ENCODE measurements around the gene KASH5. TPM values are rescaled to one million over a fixed set of nuclear protein-coding genes. Genes with fewer than 3 reads are reported as not detected.

The KASH5 gene
- total and polyA plus RNA-seq, 2 experiments from 2014 or later: 0.44 TPM; not detected in 1

- Histone ChIP-seq H3K4me1 (ENCODE audit: insufficient read depth) (peaks cover 30% of the 10 kb centered on the region), H3K4me2 (peak overlapping the region; percentile 33; the same call in 1 of the 2 replicates), H3F3A (replicated peaks; ENCODE audit: low read depth) (peaks cover 19% of the 10 kb centered on the region), H3K9me2 (ENCODE audit: insufficient read depth) (no peaks in the 10 kb centered on the region), H3K4me3 (no peak overlapping the region), H2AFZ (no peak overlapping the region), H3K79me2 (replicated peaks; ENCODE audit: insufficient read depth) (no peaks in the 10 kb centered on the region), H3K27me3 (ENCODE audit: insufficient read depth) (peaks cover 40% of the 10 kb centered on the region), H4K20me1 (replicated peaks; ENCODE audit: insufficient read depth) (peaks cover 4% of the 10 kb centered on the region; the same call in 1 of the 2 replicates), H3K27ac (ENCODE audit: low read depth) (no peak overlapping the region), H3K36me3 (ENCODE audit: insufficient read depth) (no peaks in the 10 kb centered on the region)
- Mint-ChIP-seq H3K36me3 (ENCODE audit: low read depth) (no peaks in the 10 kb centered on the region; the same call in 2 of the 3 replicates), H3K9me3 (peaks cover 3% of the 10 kb centered on the region), H3K27ac (no peak overlapping the region), H3K4me3 (peak overlapping the region; percentile 11; the same call in 1 of the 3 replicates), H3K27me3 (ENCODE audit: insufficient read depth, low read depth, poor library complexity) (peaks cover 50% of the 10 kb centered on the region), H3K4me1 (peaks cover 57% of the 10 kb centered on the region)
- DNase-seq (ENCODE audit: low spot score) (no peak), ATAC-seq (no peak)
- TF ChIP-seq CTCF (conservative IDR thresholded peaks at IDR 0.05; ENCODE audit: low read depth in 2 of 2) (no peak), ETS1 (IDR thresholded peaks at IDR 0.05) (no peak), NANOG (IDR thresholded peaks at IDR 0.05; ENCODE audit: borderline replicate concordance) (no peak), CREB1 (CRISPR knock-in tag; IDR thresholded peaks at IDR 0.05; ENCODE audit: low read depth) (no peak), JUNB (IDR thresholded peaks at IDR 0.05; ENCODE audit: unreplicated experiment) (no peak), EZH2phosphoT487 (IDR thresholded peaks at IDR 0.05; ENCODE audit: unreplicated experiment) (no peak), ZNF462 (CRISPR knock-in tag; IDR thresholded peaks at IDR 0.05) (no peak), EZH2 (IDR thresholded peaks at IDR 0.05; ENCODE audit: low read depth, unreplicated experiment) (no peak), ZNF114 (CRISPR knock-in tag; IDR thresholded peaks at IDR 0.05) (no peak), REST (IDR thresholded peaks at IDR 0.05; ENCODE audit: unreplicated experiment) (no peak), STAT1 (IDR thresholded peaks at IDR 0.05; ENCODE audit: unreplicated experiment) (no peak), ZNF331 (CRISPR knock-in tag; IDR thresholded peaks at IDR 0.05; ENCODE audit: low read depth) (no peak)
Observed at GRCh38 chr19:49420227-49420626, 32.2 kb downstream of the KASH5 start.

Data from GM23338 (cell line).